ENCODE data around the gene MYMX. TPM values are rescaled to one million over a fixed set of nuclear protein-coding genes. Genes with fewer than 3 reads are reported as not detected.
A peak's percentile ranks its signal among the peaks of the same experiment; 100 is the strongest.

The MYMX gene
- total and polyA plus RNA-seq, 2 experiments from 2014 or later, result 1.0 TPM; not detected in 1

DNA sequence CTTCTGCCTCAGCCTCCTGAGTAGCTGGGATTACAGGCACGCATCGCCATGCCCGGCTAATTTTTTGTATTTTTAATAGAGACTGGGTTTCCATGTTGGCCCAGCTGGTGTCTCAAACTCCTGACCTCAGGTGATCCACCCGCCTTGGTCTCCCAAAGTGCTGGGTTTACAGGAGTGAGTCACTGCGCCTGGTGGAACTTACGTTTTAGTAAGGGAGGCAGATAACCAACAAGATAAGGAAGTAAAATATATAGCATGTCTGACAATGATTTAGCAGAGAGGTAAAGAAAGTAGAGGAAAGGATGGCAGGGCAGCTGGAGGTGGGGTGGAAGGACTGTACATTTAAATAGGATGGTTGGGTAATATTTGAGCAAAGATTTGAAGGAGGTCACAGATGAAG, 12.8 kb upstream of the MYMX start:
- Histone ChIP-seq H3K4me3 (no peak overlapping the region), H3K4me1 (ENCODE audit: low read depth) (peaks cover 5% of the 10 kb centered on the region), H3K27ac (no peak overlapping the region), H3K27me3 (no peaks in the 10 kb centered on the region), H3K36me3 (no peaks in the 10 kb centered on the region), H3K9me3 (ENCODE audit: low read depth) (no peaks in the 10 kb centered on the region)
- TF ChIP-seq, protein P1, sequence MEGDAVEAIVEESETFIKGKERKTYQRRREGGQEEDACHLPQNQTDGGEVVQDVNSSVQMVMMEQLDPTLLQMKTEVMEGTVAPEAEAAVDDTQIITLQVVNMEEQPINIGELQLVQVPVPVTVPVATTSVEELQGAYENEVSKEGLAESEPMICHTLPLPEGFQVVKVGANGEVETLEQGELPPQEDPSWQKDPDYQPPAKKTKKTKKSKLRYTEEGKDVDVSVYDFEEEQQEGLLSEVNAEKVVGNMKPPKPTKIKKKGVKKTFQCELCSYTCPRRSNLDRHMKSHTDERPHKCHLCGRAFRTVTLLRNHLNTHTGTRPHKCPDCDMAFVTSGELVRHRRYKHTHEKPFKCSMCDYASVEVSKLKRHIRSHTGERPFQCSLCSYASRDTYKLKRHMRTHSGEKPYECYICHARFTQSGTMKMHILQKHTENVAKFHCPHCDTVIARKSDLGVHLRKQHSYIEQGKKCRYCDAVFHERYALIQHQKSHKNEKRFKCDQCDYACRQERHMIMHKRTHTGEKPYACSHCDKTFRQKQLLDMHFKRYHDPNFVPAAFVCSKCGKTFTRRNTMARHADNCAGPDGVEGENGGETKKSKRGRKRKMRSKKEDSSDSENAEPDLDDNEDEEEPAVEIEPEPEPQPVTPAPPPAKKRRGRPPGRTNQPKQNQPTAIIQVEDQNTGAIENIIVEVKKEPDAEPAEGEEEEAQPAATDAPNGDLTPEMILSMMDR (IDR thresholded peaks at IDR 0.05; ENCODE audit: low read depth, low read length), result no peak
- DNase-seq (ENCODE audit: low read depth in 1 of 2, low spot score in 1 of 2), result no peak

DNA sequence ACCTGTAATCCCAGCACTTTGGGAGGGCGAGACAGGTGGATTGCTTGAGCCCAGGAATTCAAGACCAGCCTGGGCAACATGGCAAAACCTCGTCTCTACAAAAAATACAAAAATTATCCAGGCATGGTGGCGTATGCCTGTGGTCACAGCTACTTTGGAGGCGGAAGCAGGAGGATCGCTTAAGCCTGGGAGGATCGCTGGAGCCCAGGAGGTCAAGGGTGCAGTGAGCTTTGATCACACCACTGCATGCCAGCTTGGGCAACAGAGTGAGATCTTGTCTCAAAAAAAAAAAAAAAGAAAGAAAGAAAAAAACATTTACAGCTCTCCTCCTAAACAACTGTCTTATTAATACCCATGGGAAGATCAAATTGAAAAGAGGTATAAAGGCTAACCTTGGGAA, 8.8 kb upstream of the MYMX start:
- TF ChIP-seq, protein P1 (IDR thresholded peaks at IDR 0.05; ENCODE audit: low read depth, low read length), result no peak
- H3K27ac ChIP-seq, result no peak overlapping the region
- H3K9me3 ChIP-seq (ENCODE audit: low read depth), result no peaks in the 10 kb centered on the region
- no peaks in the 10 kb centered on the region for H3K36me3 ChIP-seq
- no peaks in the 10 kb centered on the region for H3K27me3 ChIP-seq
- no peak for DNase-seq (ENCODE audit: low read depth in 1 of 2, low spot score in 1 of 2)
- peaks cover 5% of the 10 kb centered on the region for H3K4me1 ChIP-seq (ENCODE audit: low read depth)
- no peak overlapping the region for H3K4me3 ChIP-seq

DNA sequence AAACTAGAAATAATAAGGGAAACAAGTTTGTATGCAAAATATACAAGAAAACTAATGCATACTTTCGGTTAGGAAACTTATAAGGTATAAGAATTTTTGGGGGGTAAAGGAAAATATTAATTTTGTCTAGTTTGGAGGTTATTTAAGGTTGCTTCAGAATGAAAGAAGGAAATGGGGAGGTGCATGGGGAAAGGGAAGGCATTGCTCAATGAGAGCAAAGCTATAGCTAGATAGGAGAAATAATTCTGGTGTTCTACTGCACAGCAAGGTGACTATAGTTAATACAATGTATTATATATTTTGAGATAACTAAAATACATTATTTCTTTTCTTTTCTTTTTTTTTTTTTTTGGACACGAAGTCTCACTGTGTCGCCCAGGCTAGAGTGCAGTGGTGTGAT, 5.4 kb upstream of the MYMX start:
- DNase-seq (ENCODE audit: low read depth in 1 of 2, low spot score in 1 of 2), result no peak
- H3K27ac ChIP-seq, result no peak overlapping the region
- TF ChIP-seq, protein P1 (IDR thresholded peaks at IDR 0.05; ENCODE audit: low read depth, low read length), result no peak

DNA sequence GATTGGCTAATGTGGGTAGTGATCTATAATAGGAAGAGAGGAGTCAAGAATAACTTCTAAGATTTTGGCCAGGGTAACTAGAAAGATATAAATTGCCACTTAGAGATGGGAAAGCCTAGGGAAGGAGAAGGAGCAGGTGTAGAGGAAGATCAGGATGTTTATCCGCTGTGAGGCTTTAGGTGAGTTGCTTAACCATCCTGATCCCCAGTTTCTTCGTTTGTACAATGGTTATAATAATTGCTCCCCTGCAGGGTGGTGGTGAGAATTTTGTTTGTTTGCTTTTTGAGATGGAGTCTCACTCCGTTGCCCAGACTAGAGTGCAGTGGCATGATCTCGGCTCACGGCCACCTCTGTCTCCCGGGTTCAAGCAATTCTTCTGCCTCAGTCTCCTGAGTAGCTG, 2.4 kb upstream of the MYMX start:
- Histone ChIP-seq H3K4me1 (ENCODE audit: low read depth) (peaks cover 11% of the 10 kb centered on the region), H3K27ac (no peak overlapping the region), H3K36me3 (no peaks in the 10 kb centered on the region), H3K9me3 (ENCODE audit: low read depth) (no peaks in the 10 kb centered on the region), H3K4me3 (no peak overlapping the region), H3K27me3 (no peaks in the 10 kb centered on the region)
- DNase-seq (ENCODE audit: low read depth in 1 of 2, low spot score in 1 of 2), result no peak
- TF ChIP-seq, protein P1 (IDR thresholded peaks at IDR 0.05; ENCODE audit: low read depth, low read length), result no peak

More for the DNA sequence above, 5.4 kb upstream of the MYMX start:
- Histone ChIP-seq H3K27me3 (no peaks in the 10 kb centered on the region), H3K4me3 (no peak overlapping the region), H3K4me1 (ENCODE audit: low read depth) (peaks cover 5% of the 10 kb centered on the region), H3K36me3 (no peaks in the 10 kb centered on the region), H3K9me3 (ENCODE audit: low read depth) (no peaks in the 10 kb centered on the region)

DNA sequence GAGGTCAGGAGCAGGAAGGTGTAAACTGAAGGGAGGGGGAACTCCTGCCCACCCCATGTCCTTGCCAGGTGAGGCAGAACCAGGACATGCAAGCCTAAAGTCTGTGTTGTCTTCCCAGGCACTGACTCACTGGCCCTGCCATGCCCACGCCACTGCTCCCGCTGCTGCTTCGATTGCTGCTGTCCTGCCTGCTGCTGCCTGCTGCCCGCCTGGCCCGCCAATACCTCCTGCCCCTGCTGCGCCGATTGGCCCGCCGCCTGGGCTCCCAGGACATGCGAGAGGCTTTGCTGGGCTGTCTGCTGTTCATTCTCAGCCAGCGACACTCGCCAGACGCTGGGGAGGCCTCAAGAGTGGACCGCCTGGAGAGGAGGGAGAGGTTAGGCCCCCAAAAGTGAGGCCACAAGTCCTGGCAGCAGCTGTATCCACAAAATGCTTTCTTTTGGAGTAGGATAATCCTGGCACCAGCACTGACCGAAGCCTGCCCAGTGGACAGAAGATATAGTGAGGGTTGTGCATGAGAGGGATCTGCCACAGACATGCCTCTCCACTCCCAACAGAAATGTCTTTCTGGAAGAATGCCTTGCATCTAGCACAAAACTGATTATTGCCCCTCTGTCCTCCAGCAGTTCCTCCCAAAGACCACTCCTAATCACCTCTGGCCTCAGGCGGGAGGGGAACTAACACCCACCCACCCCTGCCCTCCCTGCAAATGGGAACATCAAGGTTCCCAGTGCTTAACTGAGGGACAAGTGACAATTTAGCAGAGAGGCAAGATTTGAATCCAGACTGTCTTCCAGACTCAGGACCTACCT, 812 bp downstream of the MYMX start:
- Histone ChIP-seq H3K4me3 (no peak overlapping the region), H3K27ac (no peak overlapping the region), H3K9me3 (ENCODE audit: low read depth) (no peaks in the 10 kb centered on the region), H3K4me1 (ENCODE audit: low read depth) (peaks cover 11% of the 10 kb centered on the region), H3K27me3 (no peaks in the 10 kb centered on the region), H3K36me3 (no peaks in the 10 kb centered on the region)
- peak in 1 of 2 donors; percentile 20 for DNase-seq (ENCODE audit: low read depth in 1 of 2, low spot score in 1 of 2)
- TF ChIP-seq, protein P1 (IDR thresholded peaks at IDR 0.05; ENCODE audit: low read depth, low read length), result no peak

Measured in cardiac muscle cell (in vitro differentiated cells and primary cell).